Right lung (tissue), 5 donors: ENCODE measurements around the gene TAOK2. TPM values are rescaled to one million over a fixed set of nuclear protein-coding genes. Genes with fewer than 3 reads are reported as not detected.
"Not testable (repeated sequence)": the region's sequence is repeated elsewhere in the genome, so short reads cannot be mapped to it uniquely, and the experiment has no call there.

ENCODE experiments used
- DNase-seq, 2 donors: peaks; one replicate each; pipeline ENCODE4 v3.0.0-alpha.2; 2013
- polyA plus RNA-seq, 5 donors: library from polyadenylated mRNA; unstranded; fragments of 120-200 nt; gene quantifications; one replicate each; pipeline versions ENCODE4 v1.2.1 to v1.2.3, GENCODE V29; 2013; ENCODE audit warnings: inconsistent platforms in 1 of 5, low replicate concordance in 1 of 5; ENCODE audit not compliant: insufficient read length in 5 of 5, insufficient read depth in 1 of 5

TAOK2 gene
- polyA plus RNA-seq, 5 donors: 42.8 to 66.2 (median 54.0) TPM

DNA sequence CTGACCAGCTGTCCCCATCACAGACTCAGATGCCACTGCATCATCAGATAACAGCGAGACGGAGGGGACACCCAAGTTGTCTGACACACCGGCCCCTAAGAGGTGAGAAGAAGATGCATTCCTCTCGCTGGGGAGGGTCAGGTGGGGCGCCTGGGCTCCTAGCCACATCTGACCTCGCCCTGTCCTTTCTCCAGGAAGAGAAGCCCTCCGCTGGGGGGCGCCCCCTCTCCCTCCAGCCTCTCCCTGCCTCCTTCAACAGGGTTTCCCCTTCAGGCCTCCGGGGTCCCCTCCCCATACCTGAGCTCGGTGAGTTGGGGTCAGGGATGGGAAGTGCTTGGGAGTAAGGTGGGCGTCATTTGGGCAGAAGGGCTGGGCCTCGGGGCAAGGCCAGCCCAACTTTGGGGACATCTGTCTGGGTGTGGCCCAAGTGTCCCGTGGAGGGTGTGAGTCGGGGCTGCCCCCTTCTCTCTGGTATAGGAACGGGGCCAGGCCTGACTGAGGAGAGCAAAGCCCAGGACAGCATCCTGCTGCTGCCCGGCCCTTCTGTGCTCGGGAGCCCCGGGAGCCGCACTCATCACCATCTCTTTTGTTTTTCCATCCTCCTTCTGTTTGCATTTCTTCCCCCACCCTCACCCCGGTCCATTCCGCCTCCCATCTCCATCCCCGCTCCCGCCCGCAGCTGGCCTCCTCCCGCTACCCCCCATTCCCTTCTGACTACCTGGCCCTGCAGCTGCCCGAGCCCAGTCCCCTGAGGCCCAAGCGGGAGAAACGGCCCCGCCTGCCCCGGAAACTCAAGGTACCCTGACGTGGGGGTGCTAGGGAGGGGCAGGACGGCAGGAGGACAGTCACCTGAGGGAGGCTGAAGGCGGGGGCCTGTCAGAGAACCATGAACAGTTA, 27.3 kb downstream of the TAOK2 start:
- DNase-seq: no peak

- no peak for DNase-seq
Measured at GRCh38 chr16:30002614-30003346, 29.1 kb downstream of the TAOK2 start.

GRCh38 chr16:30003670-30004423, 30.2 kb downstream of the TAOK2 start:
- DNase-seq: no peak

- no peak for DNase-seq
Measured at GRCh38 chr16:30004424-30004776, 30.7 kb downstream of the TAOK2 start.

- no peak for DNase-seq
Measured at GRCh38 chr16:30004811-30005242, 31.2 kb downstream of the TAOK2 start.

DNA sequence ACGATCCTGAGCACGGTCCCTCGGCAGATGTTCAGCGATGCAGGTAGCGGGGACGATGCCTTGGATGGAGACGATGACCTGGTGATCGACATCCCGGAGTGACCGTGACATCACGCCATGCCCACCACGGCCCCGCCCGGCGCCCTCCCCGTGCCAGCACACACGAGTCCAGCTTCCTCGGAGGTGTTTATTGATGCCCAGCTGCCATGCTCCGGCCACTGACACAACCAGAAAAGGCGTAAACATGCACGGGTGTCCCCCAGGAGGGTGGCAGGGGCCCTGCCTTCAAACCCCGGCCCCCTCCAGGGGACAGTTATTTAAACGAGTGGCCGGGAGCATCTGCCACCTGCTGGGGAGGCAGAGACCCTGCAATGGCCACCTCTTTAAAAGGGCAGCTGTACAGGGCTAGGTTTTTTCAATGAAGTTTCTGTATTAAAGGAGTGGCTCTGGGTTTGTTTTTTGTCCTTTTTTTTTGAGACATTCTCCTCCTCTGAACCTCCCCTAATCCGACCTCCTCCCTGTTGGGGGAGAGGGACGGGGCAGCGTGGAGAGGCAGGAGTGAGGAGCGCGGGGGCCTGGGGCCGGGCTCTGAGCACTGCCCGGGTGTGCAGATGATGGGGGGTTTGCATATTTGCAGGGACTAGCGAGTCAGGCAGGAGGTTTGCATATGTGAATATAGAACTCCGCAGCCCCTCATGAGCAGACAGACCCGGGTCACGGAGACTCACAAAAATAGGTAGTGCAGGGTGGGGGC, 31.9 kb downstream of the TAOK2 start:
- DNase-seq: no peak

GRCh38 chr16:30006095-30006473, 32.4 kb downstream of the TAOK2 start:
- DNase-seq: no peak

GRCh38 chr16:30006659-30007377, 33.1 kb downstream of the TAOK2 start:
- no peak for DNase-seq

GRCh38 chr16:30007378-30007895, 33.8 kb downstream of the TAOK2 start:
- DNase-seq: no peak

- DNase-seq: no peak
Measured at GRCh38 chr16:30009085-30009862, 35.6 kb downstream of the TAOK2 start.

DNA sequence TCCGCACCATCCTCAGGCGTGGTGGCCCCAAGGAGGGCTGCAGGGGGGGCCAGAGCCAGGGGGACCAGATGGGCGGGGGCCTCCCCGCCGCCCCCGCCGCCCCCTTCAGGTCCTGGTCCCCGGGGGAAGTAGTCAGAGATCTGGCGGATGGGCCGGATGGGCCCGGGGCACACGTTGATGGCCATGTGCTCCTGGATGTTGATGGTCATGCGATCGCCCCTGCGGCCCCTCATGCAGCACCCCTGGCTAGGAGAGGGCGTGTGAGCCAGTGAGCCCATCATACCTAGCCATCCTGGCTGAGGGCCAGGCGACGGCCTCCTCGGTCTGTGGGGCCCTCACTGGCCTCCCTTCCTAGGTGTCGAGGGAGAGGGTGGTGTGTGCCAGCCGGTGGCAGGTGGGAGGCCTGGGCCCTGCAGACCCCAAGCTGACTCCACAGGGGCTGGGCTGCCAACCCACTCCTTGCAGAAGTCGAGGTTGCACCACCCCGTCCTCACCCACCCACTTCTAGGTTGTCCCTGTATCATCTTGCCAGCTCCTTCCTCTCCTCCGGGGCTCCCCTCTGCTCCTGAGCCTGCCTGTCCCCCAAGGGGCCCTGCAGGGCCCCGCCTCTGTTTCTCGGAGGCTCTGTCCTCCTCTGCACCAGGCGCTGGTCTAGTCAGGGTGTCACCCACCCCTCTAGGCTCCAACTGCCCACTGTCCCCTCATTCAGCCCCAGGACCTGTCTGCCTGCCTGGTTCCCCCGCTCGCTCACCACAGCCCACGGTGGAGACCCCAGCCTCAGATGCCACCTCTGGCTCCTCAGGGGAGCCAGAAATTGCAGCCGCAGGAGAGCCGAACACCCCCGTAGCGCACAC, 36.5 kb downstream of the TAOK2 start:
- no peak for DNase-seq

DNA sequence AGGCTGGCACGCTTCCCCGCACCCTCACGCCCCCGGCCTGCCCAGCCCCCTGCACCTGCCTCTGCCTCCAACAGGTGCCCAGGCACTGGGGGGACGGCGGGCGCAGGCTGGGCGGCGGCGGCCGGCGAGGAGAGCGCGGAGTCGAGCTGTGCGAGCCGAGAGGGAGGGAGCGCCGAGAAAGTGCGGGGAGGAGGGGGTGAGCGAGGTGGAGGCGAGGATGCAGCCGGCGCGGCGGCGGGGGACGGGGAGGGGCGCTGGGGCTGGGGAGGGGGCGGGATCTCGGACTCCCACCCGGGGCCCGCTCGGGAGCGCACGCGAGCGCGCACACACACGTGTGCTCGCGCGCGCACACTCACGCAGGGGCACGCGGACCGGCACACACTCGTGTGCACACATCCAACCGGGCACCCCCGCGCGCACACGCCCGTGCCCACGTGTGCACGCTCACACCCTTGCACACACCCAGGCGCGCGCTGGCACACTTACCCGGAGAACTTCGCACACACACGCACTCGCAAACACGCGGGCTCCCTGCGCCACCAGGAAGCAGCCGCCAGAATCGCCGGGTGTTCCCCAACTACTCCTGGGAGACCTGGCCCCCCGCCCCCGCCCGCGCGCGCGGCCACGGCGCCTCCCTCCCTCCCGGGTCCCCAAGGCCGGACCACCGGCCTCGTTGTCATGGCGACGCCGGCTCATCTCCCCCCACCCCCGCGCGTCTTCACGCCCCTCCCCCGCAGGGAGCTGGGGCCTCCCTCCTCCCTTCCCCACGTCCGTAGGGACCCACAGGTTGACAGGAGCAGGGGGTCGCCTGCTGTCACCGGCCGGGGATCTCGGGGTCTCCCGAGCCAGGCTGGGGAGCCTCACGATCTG, 37.4 kb downstream of the TAOK2 start, which contains the start of gene DOC2A:
TSS of gene DOC2A (minus strand) at position 184 of the 870 bp plus-strand sequence. CDS start 805 bp downstream, outside the sequence.
- DNase-seq: no peak

DNA sequence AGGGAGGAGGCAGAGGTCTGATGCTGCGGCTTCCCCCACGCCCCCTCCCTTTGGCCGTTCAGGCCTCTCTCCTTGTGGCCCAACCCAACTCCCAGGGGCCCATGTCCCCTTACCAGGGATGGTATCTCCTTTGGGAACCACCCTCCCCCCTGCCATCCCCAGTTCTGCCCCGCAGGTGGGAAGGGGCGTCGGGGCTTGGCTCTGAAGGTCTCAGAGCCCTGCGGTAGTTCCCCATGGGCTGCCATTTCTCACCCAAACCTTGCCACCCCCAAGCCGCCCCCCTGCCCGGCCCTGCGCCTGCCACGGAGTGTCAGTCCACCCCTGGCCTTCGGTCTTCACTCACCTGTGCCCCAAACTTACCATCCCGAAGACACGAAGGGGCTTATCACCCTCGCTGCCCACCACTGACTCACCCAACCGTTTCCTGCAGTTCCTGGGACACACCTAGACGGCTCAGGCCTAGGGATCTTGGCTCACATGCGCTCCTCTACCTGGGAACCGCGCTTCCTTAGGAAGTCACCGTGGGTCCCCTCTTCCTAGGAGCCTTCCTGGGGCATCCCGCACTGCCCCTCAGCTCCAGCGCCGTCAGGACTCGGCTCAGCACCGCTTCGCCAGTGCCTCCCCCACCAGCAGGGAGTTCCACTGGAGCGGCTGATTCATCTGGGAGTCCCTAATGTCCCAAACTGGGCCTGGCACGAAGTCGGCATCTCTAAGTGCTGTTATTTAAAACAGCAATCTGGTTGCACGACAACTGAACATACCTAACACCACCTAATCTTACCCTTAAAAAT, 38.2 kb downstream of the TAOK2 start:
- no peak for DNase-seq

- not testable (repeated sequence) for DNase-seq
Measured at GRCh38 chr16:30012598-30012997, 38.9 kb downstream of the TAOK2 start.

- DNase-seq: not testable (repeated sequence)
Measured at GRCh38 chr16:30015450-30015849, 41.8 kb downstream of the TAOK2 start.

DNA sequence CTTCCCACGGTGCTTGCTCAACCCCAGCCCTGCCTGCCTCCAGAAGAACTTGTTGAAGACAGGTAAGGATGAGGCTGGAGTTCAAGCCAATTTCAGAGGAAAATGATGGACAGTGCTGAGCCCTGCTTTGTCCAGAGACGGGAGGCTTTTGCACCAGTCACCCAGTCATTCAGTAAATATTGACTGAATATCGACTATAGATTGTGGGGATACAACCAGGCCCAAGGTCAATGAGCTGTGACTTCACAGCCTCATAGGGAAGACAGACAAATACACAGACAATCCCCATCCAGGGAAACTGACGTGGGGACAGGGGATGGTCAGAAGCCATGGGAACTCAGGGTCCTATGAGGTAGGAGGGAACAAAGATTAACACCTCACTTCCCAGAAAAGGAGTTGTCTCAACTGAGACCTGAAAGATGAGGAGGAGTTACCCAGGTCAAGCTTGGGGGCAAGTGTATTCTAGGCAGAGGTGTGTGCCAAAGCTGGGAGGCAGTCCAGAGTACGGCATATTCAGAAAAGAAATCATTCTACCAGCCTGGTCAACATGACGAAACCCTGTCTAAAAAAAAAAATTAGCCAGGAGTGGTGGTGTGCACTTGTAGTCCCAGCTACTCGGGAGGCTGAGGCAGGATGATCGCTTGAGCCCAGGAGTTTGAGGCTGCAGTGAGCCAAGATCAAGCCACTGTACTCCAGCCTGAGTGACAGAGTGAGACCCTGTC, 43.0 kb downstream of the TAOK2 start:
- DNase-seq: no peak
